Keratinocyte (primary cell): Measurements from ENCODE around the gene RAB11FIP5.

ENCODE experiments used
- CTCF ChIP-seq, 3 experiments: IDR thresholded peaks in 1 of 3; conservative IDR thresholded peaks in 1 of 3; optimal IDR thresholded peaks in 1 of 3; 2 replicates in 2 of 3; 3 replicates in 1 of 3; pipeline versions ENCODE3 to v1.5.1; 2011; ENCODE audit warnings: low read length in 3 of 3, mild to moderate bottlenecking in 3 of 3, moderate library complexity in 2 of 3, control low read depth in 1 of 3, inconsistent platforms in 1 of 3; ENCODE audit not compliant: insufficient read depth in 2 of 3; ENCODE audit errors: extremely low read depth in 1 of 3
- EZH2 ChIP-seq: IDR thresholded peaks from one replicate; pipeline ENCODE4 v1.6.1; 2012; ENCODE audit warnings: inconsistent platforms, mild to moderate bottlenecking, low read length, moderate library complexity

GRCh38 chr2:73107211-73107926 is 5.4 kb downstream of the RAB11FIP5 start:
- TF ChIP-seq CTCF (optimal IDR thresholded peaks at IDR 0.05 in 1 of 3, IDR thresholded peaks at IDR 0.05 in 1 of 3, conservative IDR thresholded peaks at IDR 0.05 in 1 of 3; ENCODE audit: extremely low read depth in 1 of 3, insufficient read depth in 2 of 3, low read length in 3 of 3) (no peak), EZH2 (no peak)
